Neural progenitor cell (in vitro differentiated cells): Measurements from ENCODE around the gene C3orf20. TPM values are rescaled to one million over a fixed set of nuclear protein-coding genes. Genes with fewer than 3 reads are reported as not detected.

Experiments
- DNase-seq: peaks from one replicate; pipeline ENCODE4 v3.0.0-alpha.2; 2016; ENCODE audit warnings: low spot score
- H2AFZ ChIP-seq: fragments of 200-600 bp; sonication (generic); replicated peaks from 2 replicates; pipeline ENCODE4 v1.6.1; 2016; ENCODE audit warnings: antibody characterized with exemption
- H3F3A ChIP-seq: fragments of 200-600 bp; sonication (generic); 2 replicates; pipeline ENCODE4 v1.6.1; 2016; ENCODE audit warnings: antibody characterized with exemption, low read depth
- H3K27ac ChIP-seq: fragments of 200-600 bp; sonication (generic); 2 replicates; pipeline ENCODE4 v1.5.1; 2016; ENCODE audit warnings: mild to moderate bottlenecking
- H3K27me3 ChIP-seq: fragments of 200-600 bp; sonication (generic); 2 replicates; pipeline ENCODE4 v1.6.1; 2016; ENCODE audit warnings: mild to moderate bottlenecking, moderate library complexity
- H3K36me3 ChIP-seq: fragments of 200-600 bp; sonication (generic); 2 replicates; pipeline ENCODE4 v1.5.1; 2016
- H3K4me1 ChIP-seq: fragments of 200-600 bp; sonication (generic); 2 replicates; pipeline ENCODE4 v1.6.1; 2016; ENCODE audit warnings: mixed run types
- H3K4me2 ChIP-seq: fragments of 200-600 bp; sonication (generic); 2 replicates; pipeline ENCODE4 v1.6.1; 2016
- H3K4me3 ChIP-seq: fragments of 200-600 bp; sonication (generic); 2 replicates; pipeline ENCODE4 v1.5.1; 2016
- H3K79me2 ChIP-seq: fragments of 200-600 bp; sonication (generic); 2 replicates; pipeline ENCODE4 v1.6.1; 2016; ENCODE audit warnings: low read depth
- H3K9ac ChIP-seq: fragments of 200-600 bp; sonication (generic); 2 replicates; pipeline ENCODE4 v1.6.1; 2016
- H3K9me3 ChIP-seq: fragments of 200-600 bp; sonication (generic); 2 replicates; pipeline ENCODE4 v1.5.1; 2016; ENCODE audit warnings: low read depth
- H4K20me1 ChIP-seq: fragments of 200-600 bp; sonication (generic); 2 replicates; pipeline ENCODE4 v1.6.1; 2016; ENCODE audit warnings: low read depth
- H3K27ac Mint-ChIP-seq: 3 replicates; pipeline ENCODE4 v1.8.0; 2021; ENCODE audit warnings: mixed read lengths
- H3K27me3 Mint-ChIP-seq: 2 replicates; pipeline ENCODE4 v1.8.0; 2022; ENCODE audit warnings: low read depth, mild to moderate bottlenecking, inconsistent platforms, moderate library complexity, mixed read lengths; ENCODE audit not compliant: insufficient read depth
- H3K36me3 Mint-ChIP-seq: 3 replicates; pipeline ENCODE4 v1.8.0; 2021; ENCODE audit warnings: mixed read lengths
- H3K4me1 Mint-ChIP-seq: 3 replicates; pipeline ENCODE4 v1.8.0; 2021; ENCODE audit warnings: mixed read lengths
- H3K4me3 Mint-ChIP-seq: 3 replicates; pipeline ENCODE4 v1.8.0; 2021; ENCODE audit warnings: mild to moderate bottlenecking, moderate library complexity, mixed read lengths
- H3K9me3 Mint-ChIP-seq: 3 replicates; pipeline ENCODE4 v1.8.0; 2020; ENCODE audit warnings: mixed read lengths
- EZH2 ChIP-seq: fragments of 200-600 bp; sonication (generic); IDR thresholded peaks from 2 replicates; pipeline ENCODE4 v1.6.1; 2017; ENCODE audit warnings: antibody characterized with exemption, mild to moderate bottlenecking, moderate library complexity
- EZH2phosphoT487 ChIP-seq: fragments of 200-600 bp; sonication (generic); IDR thresholded peaks from 2 replicates; pipeline ENCODE4 v1.6.1; 2017; ENCODE audit warnings: antibody characterized with exemption
- total RNA-seq: library from RNA; depleted of rRNA; stranded (reverse); fragments of >200 nt; gene quantifications from 2 replicates; pipeline ENCODE4 v1.2.3, GENCODE V29; 2015; ENCODE audit warnings: low replicate concordance
- TF ChIP-seq, protein P1 (sequence below): fragments of 200-600 bp; sonication (generic); IDR thresholded peaks from 2 replicates; pipeline ENCODE4 v1.5.1; 2017; ENCODE audit warnings: antibody characterized with exemption, mild to moderate bottlenecking

Gene C3orf20
- total RNA-seq, 1 donor from 2014 or later = not detected

DNA sequence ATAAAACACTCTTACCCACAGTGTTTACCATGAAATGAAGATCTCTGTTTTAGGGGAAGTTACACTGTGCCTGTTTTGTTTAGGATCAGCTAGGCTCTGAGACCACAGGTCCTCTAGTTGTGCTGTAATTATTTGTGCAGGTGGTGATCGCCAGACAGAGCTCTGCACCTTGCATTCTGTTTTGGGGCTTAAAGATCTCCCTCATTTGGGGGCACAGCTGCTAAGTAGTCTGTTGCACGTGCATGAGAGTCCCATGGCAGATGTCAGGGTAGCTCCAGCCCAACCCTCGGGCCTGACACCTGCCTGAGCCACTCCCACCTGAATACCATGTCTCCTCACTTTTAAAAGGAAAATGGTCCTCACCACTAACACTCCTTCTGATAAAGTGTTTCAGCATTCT is 12.4 kb downstream of the C3orf20 start:
- DNase-seq = no peak
- Mint-ChIP-seq H3K4me3 (no peak overlapping the region), H3K4me1 (no peaks in the 10 kb centered on the region), H3K27ac (no peak overlapping the region), H3K27me3 (no peaks in the 10 kb centered on the region), H3K36me3 (no peaks in the 10 kb centered on the region), H3K9me3 (peaks cover under 1% of the 10 kb centered on the region)
- Histone ChIP-seq H3K4me3 (no peak overlapping the region), H3K4me2 (no peak overlapping the region), H4K20me1 (no peaks in the 10 kb centered on the region), H2AFZ (no peak overlapping the region), H3K4me1 (no peaks in the 10 kb centered on the region), H3K79me2 (no peaks in the 10 kb centered on the region), H3K27ac (no peak overlapping the region), H3K9me3 (no peaks in the 10 kb centered on the region), H3K9ac (no peak overlapping the region), H3K36me3 (no peaks in the 10 kb centered on the region), H3F3A (no peaks in the 10 kb centered on the region), H3K27me3 (peaks cover 16% of the 10 kb centered on the region)
- TF ChIP-seq, protein P1, sequence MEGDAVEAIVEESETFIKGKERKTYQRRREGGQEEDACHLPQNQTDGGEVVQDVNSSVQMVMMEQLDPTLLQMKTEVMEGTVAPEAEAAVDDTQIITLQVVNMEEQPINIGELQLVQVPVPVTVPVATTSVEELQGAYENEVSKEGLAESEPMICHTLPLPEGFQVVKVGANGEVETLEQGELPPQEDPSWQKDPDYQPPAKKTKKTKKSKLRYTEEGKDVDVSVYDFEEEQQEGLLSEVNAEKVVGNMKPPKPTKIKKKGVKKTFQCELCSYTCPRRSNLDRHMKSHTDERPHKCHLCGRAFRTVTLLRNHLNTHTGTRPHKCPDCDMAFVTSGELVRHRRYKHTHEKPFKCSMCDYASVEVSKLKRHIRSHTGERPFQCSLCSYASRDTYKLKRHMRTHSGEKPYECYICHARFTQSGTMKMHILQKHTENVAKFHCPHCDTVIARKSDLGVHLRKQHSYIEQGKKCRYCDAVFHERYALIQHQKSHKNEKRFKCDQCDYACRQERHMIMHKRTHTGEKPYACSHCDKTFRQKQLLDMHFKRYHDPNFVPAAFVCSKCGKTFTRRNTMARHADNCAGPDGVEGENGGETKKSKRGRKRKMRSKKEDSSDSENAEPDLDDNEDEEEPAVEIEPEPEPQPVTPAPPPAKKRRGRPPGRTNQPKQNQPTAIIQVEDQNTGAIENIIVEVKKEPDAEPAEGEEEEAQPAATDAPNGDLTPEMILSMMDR = no peak
- no peak for TF ChIP-seq EZH2phosphoT487
- TF ChIP-seq EZH2 = no peak

DNA sequence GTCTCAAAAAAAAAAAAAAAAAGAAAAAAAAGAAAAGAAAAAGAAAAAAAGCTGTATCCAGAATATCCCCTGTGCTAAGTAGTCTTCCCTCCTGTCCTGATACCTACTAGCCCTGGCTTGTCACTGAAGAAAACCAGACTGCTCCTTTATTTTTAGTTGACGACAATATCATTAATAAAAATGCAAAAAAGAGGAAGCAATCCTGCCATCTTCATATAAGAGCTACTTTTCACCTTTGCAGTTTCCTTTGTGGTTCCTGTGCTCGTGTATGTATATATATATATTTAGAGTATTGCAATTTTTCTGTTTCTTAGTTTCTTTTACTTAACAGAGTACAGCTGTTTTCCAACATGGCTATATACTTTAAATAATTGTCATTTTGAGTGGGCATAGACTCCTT is 13.6 kb downstream of the C3orf20 start:
- H3K9me3 Mint-ChIP-seq = peaks cover 9% of the 10 kb centered on the region
- Histone ChIP-seq H3K4me2 (no peak overlapping the region), H3K4me1 (no peaks in the 10 kb centered on the region), H3K27ac (no peak overlapping the region), H4K20me1 (no peaks in the 10 kb centered on the region), H3K4me3 (no peak overlapping the region), H3K36me3 (no peaks in the 10 kb centered on the region), H3K9ac (no peak overlapping the region), H2AFZ (no peak overlapping the region), H3F3A (no peaks in the 10 kb centered on the region), H3K9me3 (no peaks in the 10 kb centered on the region), H3K79me2 (no peaks in the 10 kb centered on the region), H3K27me3 (peaks cover 19% of the 10 kb centered on the region)
- H3K4me1 Mint-ChIP-seq = no peaks in the 10 kb centered on the region
- TF ChIP-seq, protein P1 = no peak
- TF ChIP-seq EZH2phosphoT487 (no peak), EZH2 (no peak)
- no peak for DNase-seq
- no peak overlapping the region for H3K27ac Mint-ChIP-seq
- H3K27me3 Mint-ChIP-seq = no peaks in the 10 kb centered on the region
- H3K4me3 Mint-ChIP-seq = no peak overlapping the region
- no peaks in the 10 kb centered on the region for H3K36me3 Mint-ChIP-seq

DNA sequence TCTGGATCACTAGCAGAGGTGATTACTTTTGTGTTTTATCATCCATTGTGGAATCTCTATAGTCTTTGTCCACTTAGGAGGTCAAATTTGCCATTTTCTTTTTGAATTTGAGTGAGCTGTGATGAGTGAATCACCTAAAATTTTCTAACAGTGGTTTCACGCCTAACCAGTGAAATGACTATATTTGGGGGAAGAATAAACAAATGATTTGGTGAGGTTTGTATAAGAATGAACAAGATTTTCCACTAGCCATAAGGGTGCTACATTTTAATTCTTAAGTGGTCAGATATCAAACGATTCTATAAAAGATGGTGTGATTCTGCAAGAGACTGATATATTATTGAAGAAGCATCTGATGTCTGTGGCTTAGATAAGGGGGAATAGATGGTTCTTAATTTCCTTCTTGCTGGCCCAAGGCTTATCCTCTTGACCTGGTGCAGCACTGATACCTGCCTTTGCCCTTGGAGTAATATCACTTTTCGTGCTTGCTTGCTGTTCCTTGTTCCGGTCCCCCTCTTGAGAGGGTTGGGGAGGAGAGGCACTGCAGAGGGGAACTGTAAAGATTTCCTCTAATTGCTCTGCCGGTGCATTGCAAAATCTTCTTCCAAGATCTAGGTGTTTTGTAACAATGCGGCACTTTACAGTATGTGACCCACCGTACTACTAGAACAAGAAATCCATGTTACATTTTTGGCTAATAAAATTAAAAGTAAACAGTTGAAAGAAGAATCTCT is 14.5 kb downstream of the C3orf20 start:
- no peak overlapping the region for H3K4me2 ChIP-seq
- H3K9ac ChIP-seq = no peak overlapping the region
- no peak overlapping the region for H3K27ac ChIP-seq
- no peak for TF ChIP-seq EZH2
- no peak for TF ChIP-seq EZH2phosphoT487
- TF ChIP-seq, protein P1 = no peak
- Mint-ChIP-seq H3K4me3 (no peak overlapping the region), H3K27me3 (no peaks in the 10 kb centered on the region), H3K9me3 (peaks cover 11% of the 10 kb centered on the region), H3K4me1 (no peaks in the 10 kb centered on the region), H3K27ac (no peak overlapping the region), H3K36me3 (no peaks in the 10 kb centered on the region)
- H3K9me3 ChIP-seq = no peaks in the 10 kb centered on the region
- no peak for DNase-seq
- H4K20me1 ChIP-seq = no peaks in the 10 kb centered on the region
- no peaks in the 10 kb centered on the region for H3K36me3 ChIP-seq
- H3K27me3 ChIP-seq = peaks cover 25% of the 10 kb centered on the region
- H3K4me3 ChIP-seq = no peak overlapping the region
- no peak overlapping the region for H2AFZ ChIP-seq
- no peaks in the 10 kb centered on the region for H3K4me1 ChIP-seq
- no peaks in the 10 kb centered on the region for H3F3A ChIP-seq
- H3K79me2 ChIP-seq = no peaks in the 10 kb centered on the region
